SK-N-SH (cell line): Measurements from ENCODE around the gene SPRING1. TPM values are rescaled to one million over a fixed set of nuclear protein-coding genes. Genes with fewer than 3 reads are reported as not detected.

Experiments
- CTCF ChIA-PET: fragments of 300-600, 350-600 bp; formaldehyde crosslinking; extraction: SDS; loops from one replicate; lab custom pipeline; 2021; lab: Yijun Ruan, JAX
- POLR2A ChIA-PET: fragments of 350-600 bp; sonication (Branson Sonifier 250); formaldehyde crosslinking; extraction: SDS; loops from one replicate; lab custom pipeline; 2020; ENCODE audit warnings: antibody characterized with exemption, inconsistent platforms; lab: Yijun Ruan, JAX
- DNase-seq: peaks from one replicate; pipeline ENCODE4 v3.0.0; 2012
- H2AFZ ChIP-seq: fragments of 200-600 bp; sonication (generic); 2 replicates; pipeline ENCODE4 v1.8.1; 2016; ENCODE audit warnings: antibody characterized with exemption, mild to moderate bottlenecking, low read depth
- H3F3A ChIP-seq: fragments of 200-600 bp; sonication (generic); replicated peaks from 2 replicates; pipeline ENCODE3; 2016; ENCODE audit warnings: antibody characterized with exemption, mild to moderate bottlenecking; ENCODE audit not compliant: insufficient read depth
- H3K27ac ChIP-seq, 2 experiments: fragments of 200-500 bp in 1 of 2; fragments of 200-600 bp in 1 of 2; sonication (Bioruptor generic) in 1 of 2; sonication (generic), shearing (Covaris generic) in 1 of 2; 2 replicates each; pipeline versions ENCODE4 v1.5.1 to v1.6.1; 2014 to 2016; ENCODE audit warnings: low read depth in 2 of 2, inconsistent platforms in 1 of 2, low read length in 1 of 2, mild to moderate bottlenecking in 1 of 2, mixed read lengths in 1 of 2
- H3K27me3 ChIP-seq: fragments of 200-600 bp; sonication (generic), shearing (Covaris generic); 2 replicates; pipeline ENCODE4 v1.6.1; 2016; ENCODE audit warnings: mixed run types; ENCODE audit not compliant: insufficient read depth
- H3K36me3 ChIP-seq, 2 experiments: fragments of 200-500 bp in 1 of 2; fragments of 200-600 bp in 1 of 2; sonication (Bioruptor generic) in 1 of 2; sonication (generic) in 1 of 2; replicated peaks in 1 of 2; 2 replicates each; pipeline versions ENCODE3 to v1.5.1; 2014 to 2016; ENCODE audit warnings: low read length in 1 of 2, mild to moderate bottlenecking in 1 of 2; ENCODE audit not compliant: insufficient read depth in 2 of 2, control insufficient read depth in 1 of 2
- H3K4me1 ChIP-seq, 2 experiments: fragments of 200-500 bp in 1 of 2; fragments of 200-600 bp in 1 of 2; sonication (Bioruptor generic) in 1 of 2; sonication (generic), shearing (Covaris generic) in 1 of 2; 2 replicates each; pipeline versions ENCODE4 v1.5.1 to v1.6.1; 2014 to 2016; ENCODE audit warnings: low read depth in 1 of 2, low read length in 1 of 2, mixed run types in 1 of 2; ENCODE audit not compliant: insufficient read depth in 2 of 2, control insufficient read depth in 1 of 2
- H3K4me2 ChIP-seq: fragments of 200-600 bp; sonication (generic), shearing (Covaris generic); 2 replicates; pipeline ENCODE4 v1.6.1; 2017; ENCODE audit warnings: mixed run types
- H3K4me3 ChIP-seq, 2 experiments: fragments of 200-500 bp in 1 of 2; fragments of 200-600 bp in 1 of 2; sonication (Bioruptor generic) in 1 of 2; sonication (generic), shearing (Covaris generic) in 1 of 2; 2 replicates each; pipeline versions ENCODE4 v1.5.1 to v1.8.1; 2014 to 2016; ENCODE audit warnings: low read depth in 2 of 2, inconsistent platforms in 1 of 2, low read length in 1 of 2, mild to moderate bottlenecking in 1 of 2, mixed read lengths in 1 of 2, moderate library complexity in 1 of 2
- H3K79me2 ChIP-seq: fragments of 200-600 bp; sonication (generic); 2 replicates; pipeline ENCODE4 v1.8.1; 2017; ENCODE audit warnings: mild to moderate bottlenecking; ENCODE audit not compliant: insufficient read depth
- H3K9ac ChIP-seq: fragments of 200-600 bp; sonication (generic); 2 replicates; pipeline ENCODE4 v1.6.1; 2017; ENCODE audit warnings: mixed run types
- H3K9me2 ChIP-seq: fragments of 200-600 bp; sonication (generic); 2 replicates; pipeline ENCODE4 v1.6.1; 2017; ENCODE audit warnings: mixed run types
- H3K9me3 ChIP-seq: fragments of 200-600 bp; sonication (generic); 2 replicates; pipeline ENCODE4 v1.6.1; 2017; ENCODE audit warnings: mixed run types, mild to moderate bottlenecking, moderate library complexity
- H4K20me1 ChIP-seq: fragments of 200-600 bp; sonication (generic); 2 replicates; pipeline ENCODE4 v1.6.1; 2017; ENCODE audit warnings: mild to moderate bottlenecking, mixed run types; ENCODE audit not compliant: insufficient read depth
- CHD2 ChIP-seq: fragments of 150-350 bp; IDR thresholded peaks from 2 replicates; pipeline ENCODE4 v1.6.1; 2018; ENCODE audit warnings: low read length; ENCODE audit not compliant: partially characterized antibody
- CTCF ChIP-seq: fragments of 200-600 bp; sonication (generic); IDR thresholded peaks from 2 replicates; pipeline ENCODE4 v1.6.1; 2017; ENCODE audit warnings: antibody characterized with exemption, mild to moderate bottlenecking, moderate library complexity
- ELF1 ChIP-seq: IDR thresholded peaks from 2 replicates; pipeline ENCODE4 v1.4.0; 2012
- EP300 ChIP-seq, 2 experiments: IDR thresholded peaks; 2 replicates each; pipeline versions ENCODE4 v1.4.0 to v1.6.1; 2012; ENCODE audit warnings: borderline replicate concordance in 1 of 2, low read depth in 1 of 2, low read length in 1 of 2
- GABPA ChIP-seq: IDR thresholded peaks from 2 replicates; pipeline ENCODE4 v1.4.0; 2012; ENCODE audit warnings: low read depth, mild to moderate bottlenecking
- GATA2 ChIP-seq: sonication (generic); formaldehyde crosslinking; IDR thresholded peaks from 2 replicates; pipeline ENCODE4 v1.5.0; 2020; ENCODE audit warnings: mild to moderate bottlenecking, missing genetic modification reagents
- IRF3 ChIP-seq: fragments of 150-350 bp; IDR thresholded peaks from 2 replicates; pipeline ENCODE4 v1.6.1; 2016; ENCODE audit warnings: mild to moderate bottlenecking, low read depth, low read length
- JUND ChIP-seq: IDR thresholded peaks from 2 replicates; pipeline ENCODE4 v1.4.0; 2012
- NRF1 ChIP-seq: IDR thresholded peaks from 2 replicates; pipeline ENCODE4 v1.6.1; 2012; ENCODE audit warnings: low read depth, mild to moderate bottlenecking, low read length
- PBX3 ChIP-seq: IDR thresholded peaks from 2 replicates; pipeline ENCODE4; 2012
- RCOR1 ChIP-seq: fragments of 150-350 bp; IDR thresholded peaks from 2 replicates; pipeline ENCODE4 v1.6.1; 2017; ENCODE audit warnings: antibody characterized with exemption, low read length
- RFX5 ChIP-seq: IDR thresholded peaks from 2 replicates; pipeline ENCODE4 v1.6.1; 2012; ENCODE audit warnings: mild to moderate bottlenecking, improper control_type of control experiment, low read length
- SIN3A ChIP-seq: IDR thresholded peaks from 2 replicates; pipeline ENCODE4 v1.6.1; 2012; ENCODE audit warnings: low read depth, mild to moderate bottlenecking, low read length, moderate library complexity, borderline replicate concordance
- TEAD4 ChIP-seq: IDR thresholded peaks from 2 replicates; pipeline ENCODE4 v1.4.0; 2012; ENCODE audit warnings: mild to moderate bottlenecking, borderline replicate concordance; ENCODE audit not compliant: insufficient read depth
- USF1 ChIP-seq: IDR thresholded peaks from 2 replicates; pipeline ENCODE4 v1.4.0; 2012; ENCODE audit warnings: low read depth, borderline replicate concordance
- USF2 ChIP-seq: fragments of 150-350 bp; IDR thresholded peaks from 2 replicates; pipeline ENCODE4 v1.6.1; 2017; ENCODE audit warnings: antibody characterized with exemption, low read length, low read depth, borderline replicate concordance
- ZBTB33 ChIP-seq: IDR thresholded peaks from 2 replicates; pipeline ENCODE4 v1.4.0; 2012; ENCODE audit warnings: low read depth, borderline replicate concordance
- WGBS: methylation state at CpG from one replicate; pipeline ENCODE4 v1.1.6; 2017; ENCODE audit warnings: low lambda C conversion rate; 5-methylcytosine and 5-hydroxymethylcytosine counted together
- polyA plus RNA-seq, 3 experiments: library from polyadenylated mRNA; depleted of rRNA; stranded (reverse); fragments of >200 nt; gene quantifications; 2 replicates each; pipeline ENCODE4 v1.2.3, GENCODE V29; 2012

Gene SPRING1
- polyA plus RNA-seq, 1 of the 3 experiments (the other 2 are of a cell fraction), result 10.9 TPM

GRCh38 chr12:116727261-116727660 lies 10.6 kb downstream of the SPRING1 start:
- TF ChIP-seq RCOR1 (no peak), USF1 (no peak), ZBTB33 (no peak), PBX3 (no peak), GABPA (no peak), CTCF (no peak), SIN3A (no peak), TEAD4 (no peak), IRF3 (no peak), GATA2 (CRISPR knock-in tag) (no peak), NRF1 (no peak), JUND (no peak), RFX5 (no peak), USF2 (no peak), CHD2 (no peak), EP300 (IDR thresholded peaks at IDR 0.05; ENCODE audit: borderline replicate concordance in 1 of 2, low read depth in 1 of 2, low read length in 1 of 2) (no peak), ELF1 (no peak)
- TF ChIP-seq, all 33 proteins: peak for 0
- Histone ChIP-seq H3K27me3 (no peaks in the 10 kb centered on the region), H3K36me3 (peaks cover 7 to 8% of the 10 kb centered on the region in 2 experiments), H3K9ac (no peak overlapping the region), H3K4me3 (no peak overlapping the region), H2AFZ (no peak overlapping the region), H3K9me3 (no peaks in the 10 kb centered on the region), H3K27ac (no peak overlapping the region), H3K4me1 (no peaks in the 10 kb centered on the region), H4K20me1 (0 out of 2 replicates have a peak, but pooled peaks cover 4% of the 10 kb centered on the region), H3K4me2 (no peak overlapping the region), H3F3A (no peaks in the 10 kb centered on the region), H3K9me2 (no peaks in the 10 kb centered on the region), H3K79me2 (peaks cover 60% of the 10 kb centered on the region)
- ChIA-PET POLR2A (no interaction called here), CTCF (interaction anchor here (1.0 to 2.4 kb wide), 3 partner anchors 13 to 24 kb away, joined by 4 to 7 read pairs (median 4); no protein-coding TSS in a partner anchor)
- WGBS, result 96% methylated on average over 3 of the region's 3 CpGs
- DNase-seq, result no peak
